ENCODE measurements around the gene MAG. TPM values are rescaled to one million over a fixed set of nuclear protein-coding genes. Genes with fewer than 3 reads are reported as not detected.

MAG gene
- total and polyA plus RNA-seq, 2 of the 8 experiments (the other 6 are each of a cell fraction or from before 2014, with no cell fraction given) = 0.20 to 1.3 TPM

DNA sequence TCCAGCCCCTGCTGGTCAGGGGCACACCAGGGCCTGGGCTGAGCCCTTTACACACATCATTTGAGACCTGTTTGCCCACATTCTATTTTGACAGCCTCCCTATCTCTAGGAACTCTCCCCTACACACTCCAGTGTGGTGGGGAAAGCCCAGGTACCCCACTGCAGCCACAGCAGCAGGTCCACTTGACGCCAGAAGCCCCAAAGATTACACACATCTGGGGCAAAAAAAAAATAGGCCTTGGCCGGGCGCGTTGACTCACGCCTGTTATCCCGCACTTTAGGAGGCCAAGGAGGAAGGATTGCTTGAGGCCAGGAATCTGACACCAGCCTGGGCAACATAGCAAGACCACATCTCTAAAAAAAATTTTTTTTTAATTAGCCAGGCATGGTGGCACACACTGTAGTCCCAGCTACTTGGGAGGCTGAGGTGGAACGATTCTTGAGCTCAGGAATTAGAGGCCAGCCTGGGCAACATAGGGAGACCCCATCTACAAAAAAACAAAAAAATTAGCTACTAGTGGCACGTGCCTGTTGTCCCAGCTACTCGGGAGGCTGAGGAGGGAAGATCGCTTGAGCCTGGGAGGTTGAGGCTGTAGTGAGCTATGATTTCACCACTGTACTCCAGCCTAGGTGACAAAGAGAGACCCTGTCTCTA, 19.0 kb downstream of the MAG start (continued):
- no peak for TF ChIP-seq NRF1 (IDR thresholded peaks at IDR 0.05; ENCODE audit: low read depth, low read length)
- TF ChIP-seq TEAD4 (IDR thresholded peaks at IDR 0.05; ENCODE audit: low read depth, low read length) = no peak
- no peak for TF ChIP-seq SRF (IDR thresholded peaks at IDR 0.05; ENCODE audit: low read depth, low read length)
- no peak for TF ChIP-seq MAX (IDR thresholded peaks at IDR 0.05)
- no peak for TF ChIP-seq EP300 (IDR thresholded peaks at IDR 0.05; ENCODE audit: borderline replicate concordance in 1 of 2, low read depth in 2 of 2, low read length in 2 of 2)
- TF ChIP-seq EZH2 (IDR thresholded peaks at IDR 0.05; ENCODE audit: low read depth, low read length, severe bottlenecking) = no peak
- TF ChIP-seq BCL11A (IDR thresholded peaks at IDR 0.05; ENCODE audit: low read depth in 2 of 2, low read length in 2 of 2) = no peak

Data from H1 (cell line).